Liver (tissue), 9 donors: Measurements from ENCODE around the gene DUOXA1. TPM values are rescaled to one million over a fixed set of nuclear protein-coding genes. Genes with fewer than 3 reads are reported as not detected.

Experiments used
- DNase-seq: peaks from one replicate; pipeline ENCODE4 v3.0.0-alpha.2; 2017; ENCODE audit warnings: low spot score
- H3K27ac ChIP-seq, 2 donors: one replicate each; pipeline ENCODE4 v1.7.0; 2013; ENCODE audit warnings: inconsistent platforms in 2 of 2, low read length in 2 of 2, control low read depth in 1 of 2, low read depth in 1 of 2, mild to moderate bottlenecking in 1 of 2
- H3K27me3 ChIP-seq, 4 donors: one replicate each; pipeline versions ENCODE4 v1.6.1 to v1.7.0; 2013; ENCODE audit warnings: low read length in 3 of 4, inconsistent platforms in 1 of 4, mild to moderate bottlenecking in 1 of 4, moderate library complexity in 1 of 4; ENCODE audit not compliant: control insufficient read depth in 4 of 4, insufficient read depth in 4 of 4
- H3K36me3 ChIP-seq, 4 donors: one replicate each; pipeline versions ENCODE4 v1.6.1 to v1.7.0; 2013; ENCODE audit warnings: low read length in 3 of 4, mild to moderate bottlenecking in 3 of 4, low read depth in 1 of 4, moderate library complexity in 1 of 4; ENCODE audit not compliant: control insufficient read depth in 4 of 4, insufficient read depth in 3 of 4
- H3K4me1 ChIP-seq, 4 donors: one replicate each; pipeline versions ENCODE4 v1.6.1 to v1.7.0; 2013; ENCODE audit warnings: low read length in 3 of 4, mild to moderate bottlenecking in 3 of 4, moderate library complexity in 1 of 4; ENCODE audit not compliant: control insufficient read depth in 4 of 4, insufficient read depth in 4 of 4
- H3K4me3 ChIP-seq, 3 donors: one replicate each; pipeline versions ENCODE4 v1.6.1 to v1.7.0; 2013; ENCODE audit warnings: low read length in 3 of 3, control low read depth in 1 of 3, low read depth in 1 of 3, mild to moderate bottlenecking in 1 of 3
- H3K9ac ChIP-seq, 2 donors: one replicate each; pipeline ENCODE4 v1.7.0; 2013; ENCODE audit warnings: low read length in 2 of 2, mild to moderate bottlenecking in 2 of 2, moderate library complexity in 2 of 2, control low read depth in 1 of 2, low read depth in 1 of 2
- H3K9me3 ChIP-seq, 4 donors: one replicate each; pipeline versions ENCODE4 v1.6.1 to v1.7.0; 2013; ENCODE audit warnings: low read length in 3 of 4; ENCODE audit not compliant: control insufficient read depth in 4 of 4
- ATF3 ChIP-seq: IDR thresholded peaks from 2 replicates; pipeline ENCODE4 v1.6.1; 2016; ENCODE audit warnings: antibody characterized with exemption
- EGR1 ChIP-seq, 2 donors: IDR thresholded peaks; 2 replicates each; pipeline ENCODE4 v1.6.1; 2016 to 2018; ENCODE audit warnings: antibody characterized with exemption in 2 of 2, low read depth in 2 of 2
- FOXA1 ChIP-seq: IDR thresholded peaks from 2 replicates; pipeline ENCODE4 v1.6.1; 2016; ENCODE audit warnings: antibody characterized with exemption
- FOXA2 ChIP-seq: IDR thresholded peaks from 2 replicates; pipeline ENCODE4 v1.6.1; 2016; ENCODE audit warnings: antibody characterized with exemption
- GABPA ChIP-seq, 2 donors: IDR thresholded peaks in 1 of 2; conservative IDR thresholded peaks in 1 of 2; 2 replicates each; pipeline ENCODE4 v1.6.1; 2016; ENCODE audit warnings: antibody characterized with exemption in 2 of 2, mild to moderate bottlenecking in 1 of 2, moderate library complexity in 1 of 2
- HNF4A ChIP-seq, 2 donors: conservative IDR thresholded peaks; 2 replicates each; pipeline ENCODE4 v1.6.1; 2016; ENCODE audit warnings: antibody characterized with exemption in 2 of 2, mild to moderate bottlenecking in 2 of 2
- HNF4G ChIP-seq: IDR thresholded peaks from 2 replicates; pipeline ENCODE4 v1.6.1; 2016; ENCODE audit warnings: antibody characterized with exemption
- JUND ChIP-seq, 2 donors: IDR thresholded peaks; 2 replicates each; pipeline ENCODE4 v1.6.1; 2016; ENCODE audit warnings: antibody characterized with exemption in 2 of 2
- MAX ChIP-seq: IDR thresholded peaks from 2 replicates; pipeline ENCODE4 v1.6.1; 2016; ENCODE audit warnings: antibody characterized with exemption
- NR2F2 ChIP-seq: IDR thresholded peaks from 2 replicates; pipeline ENCODE4 v1.6.1; 2016; ENCODE audit warnings: antibody characterized with exemption
- RAD21 ChIP-seq, 2 donors: IDR thresholded peaks; 2 replicates each; pipeline ENCODE4 v1.6.1; 2016; ENCODE audit warnings: antibody characterized with exemption in 2 of 2, mild to moderate bottlenecking in 2 of 2
- REST ChIP-seq: IDR thresholded peaks from 2 replicates; pipeline ENCODE4 v1.6.1; 2016; ENCODE audit warnings: antibody characterized with exemption, mild to moderate bottlenecking
- RXRA ChIP-seq, 2 donors: IDR thresholded peaks; 2 replicates each; pipeline ENCODE4 v1.6.1; 2017 to 2018; ENCODE audit warnings: antibody characterized with exemption in 2 of 2, mild to moderate bottlenecking in 1 of 2
- SP1 ChIP-seq: IDR thresholded peaks from 2 replicates; pipeline ENCODE4 v1.6.1; 2018; ENCODE audit warnings: antibody characterized with exemption, mild to moderate bottlenecking
- TAF1 ChIP-seq: conservative IDR thresholded peaks from 2 replicates; pipeline ENCODE4 v1.6.1; 2016; ENCODE audit warnings: antibody characterized with exemption, mild to moderate bottlenecking
- YY1 ChIP-seq: IDR thresholded peaks from 2 replicates; pipeline ENCODE4 v1.6.1; 2016; ENCODE audit warnings: antibody characterized with exemption, mild to moderate bottlenecking
- ZBTB33 ChIP-seq: IDR thresholded peaks from 2 replicates; pipeline ENCODE4 v1.6.1; 2016; ENCODE audit warnings: antibody characterized with exemption
- WGBS: extraction: QIAGEN DNeasy Blood & Tissue Kit; methylation state at CpG from one replicate; pipeline ENCODE4 v1.1.7; 2013; 5-methylcytosine and 5-hydroxymethylcytosine counted together
- polyA plus RNA-seq, 2 donors: library from polyadenylated mRNA; stranded (reverse) in 1 of 2; unstranded in 1 of 2; fragments of 200-250 nt in 1 of 2; fragments of >200 nt in 1 of 2; fragmentation: Nextera tagmentation in 1 of 2; extraction: Ambion mirVana in 1 of 2; gene quantifications; one replicate each; pipeline versions ENCODE4 v1.2.1 to v1.2.3, GENCODE V29; 2013 to 2015
- total RNA-seq, 2 donors: library from RNA; depleted of rRNA; stranded (reverse); fragments of >200 nt; gene quantifications; one replicate each; pipeline ENCODE4 v1.2.3, GENCODE V29; 2014
- donor health status: healthy.
- donor health status: healthy.
- donor health status: healthy.
- donor health status: healthy.
- donor health status: healthy.

DUOXA1 gene
- total and polyA plus RNA-seq, 4 donors, result 0.02 TPM; not detected in 3

GRCh38 chr15:45123397-45123796, 6.3 kb downstream of the DUOXA1 start:
- Histone ChIP-seq H3K36me3 (no peaks in the 10 kb centered on the region), H3K27ac (no peak overlapping the region), H3K9me3 (no peaks in the 10 kb centered on the region), H3K9ac (no peak overlapping the region), H3K4me1 (no peaks in the 10 kb centered on the region), H3K27me3 (peaks cover 0 to 5% (median 0%) of the 10 kb centered on the region in 4 donors), H3K4me3 (no peak overlapping the region)
- TF ChIP-seq HNF4A (conservative IDR thresholded peaks at IDR 0.05) (no peak), JUND (IDR thresholded peaks at IDR 0.05) (no peak), FOXA1 (no peak), ZBTB33 (no peak), ATF3 (no peak), FOXA2 (no peak), NR2F2 (no peak), SP1 (no peak), RAD21 (IDR thresholded peaks at IDR 0.05) (no peak), REST (no peak), EGR1 (IDR thresholded peaks at IDR 0.05; ENCODE audit: low read depth in 2 of 2) (no peak), YY1 (no peak), TAF1 (no peak), MAX (no peak)
- no peak for DNase-seq

- no peak overlapping the region for H3K27ac ChIP-seq
- peaks cover 0 to 6% (median 2%) of the 10 kb centered on the region in 4 donors for H3K4me1 ChIP-seq
- H3K9ac ChIP-seq, result no peak overlapping the region
- DNase-seq, result no peak
- H3K4me3 ChIP-seq, result no peak overlapping the region
- WGBS, result 82% methylated on average over 7 of the region's 7 CpGs
- no peaks in the 10 kb centered on the region for H3K36me3 ChIP-seq
- TF ChIP-seq RXRA (IDR thresholded peaks at IDR 0.05) (no peak), GABPA (IDR thresholded peaks at IDR 0.05 in 1 of 2, conservative IDR thresholded peaks at IDR 0.05 in 1 of 2) (no peak), NR2F2 (no peak), MAX (no peak), YY1 (no peak), REST (no peak), HNF4G (no peak), RAD21 (IDR thresholded peaks at IDR 0.05) (no peak), TAF1 (no peak), JUND (IDR thresholded peaks at IDR 0.05) (no peak)
- no peaks in the 10 kb centered on the region for H3K9me3 ChIP-seq
- no peaks in the 10 kb centered on the region for H3K27me3 ChIP-seq
Measured at GRCh38 chr15:45122719-45123118, 7.0 kb downstream of the DUOXA1 start.
